GM18517 (cell line): ENCODE data around the gene MTFP1.
"Not testable (repeated sequence)": the region's sequence is repeated elsewhere in the genome, so short reads cannot be mapped to it uniquely, and the experiment has no call there.

ENCODE experiments used
- ATAC-seq: cut with Tn5 transposase; IDR thresholded peaks from one replicate; pipeline ENCODE4 v1.9.1; 2021; ENCODE audit warnings: mild to moderate bottlenecking, moderate library complexity; ENCODE audit not compliant: unreplicated experiment

The MTFP1 gene

GRCh38 chr22:30452861-30453260 lies 27.3 kb downstream of the MTFP1 start:
- no peak for ATAC-seq

- no peak for ATAC-seq
Measured at GRCh38 chr22:30453731-30454510, 28.4 kb downstream of the MTFP1 start.

DNA sequence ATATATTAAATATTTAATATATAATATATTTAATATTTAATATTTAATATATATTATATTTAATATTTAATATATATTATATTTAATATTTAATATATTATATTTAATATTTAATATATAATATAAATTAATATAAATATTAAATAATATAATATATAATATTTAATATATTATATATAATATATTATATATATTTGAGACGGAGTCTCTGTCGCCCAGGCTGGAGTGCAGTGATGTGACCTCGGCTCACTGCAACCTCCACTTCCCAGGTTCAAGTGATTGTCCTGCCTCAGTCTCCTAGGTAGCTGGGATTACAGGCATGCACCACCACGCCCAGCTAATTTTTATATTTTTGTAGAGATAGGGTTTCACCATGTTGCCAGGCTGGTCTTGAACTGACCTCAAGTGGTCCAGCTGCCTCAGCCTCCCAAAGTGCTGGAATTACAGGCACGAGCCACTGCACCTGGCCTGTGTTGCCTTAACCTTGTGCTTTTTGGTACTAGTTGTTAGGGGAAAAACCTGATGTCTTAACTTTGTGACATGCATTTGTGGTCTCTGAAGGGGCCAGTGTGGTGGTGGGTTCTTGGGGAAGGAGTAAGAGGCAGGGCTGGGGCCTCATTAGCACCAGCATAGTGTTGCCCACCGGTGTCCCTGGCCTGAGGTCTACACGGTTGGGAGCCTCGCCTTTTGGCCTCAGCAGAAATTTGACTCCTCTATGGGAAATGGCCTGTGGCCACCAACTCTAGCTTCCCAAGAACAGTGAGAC lies 29.7 kb downstream of the MTFP1 start:
- ATAC-seq, result no peak

DNA sequence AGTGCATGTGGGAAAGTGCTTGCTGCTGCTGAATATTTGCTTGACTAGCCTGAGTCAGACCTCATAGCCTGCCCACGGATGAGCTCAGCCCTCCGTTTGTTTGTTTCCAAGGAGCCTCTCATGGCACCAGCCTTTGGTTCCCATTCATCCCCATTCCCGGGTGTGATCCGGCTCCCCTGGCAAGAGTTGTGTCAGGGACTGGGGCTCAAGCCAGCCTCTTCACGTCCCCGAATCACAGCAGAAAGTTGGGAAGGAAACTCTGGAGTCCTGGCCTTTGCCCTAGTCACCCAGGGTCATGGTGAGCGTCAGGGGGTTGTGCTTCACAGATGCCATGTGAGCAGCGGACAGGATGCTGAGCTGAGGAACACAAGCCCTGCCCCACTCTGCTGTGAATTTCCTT lies 32.4 kb downstream of the MTFP1 start:
- no peak for ATAC-seq

DNA sequence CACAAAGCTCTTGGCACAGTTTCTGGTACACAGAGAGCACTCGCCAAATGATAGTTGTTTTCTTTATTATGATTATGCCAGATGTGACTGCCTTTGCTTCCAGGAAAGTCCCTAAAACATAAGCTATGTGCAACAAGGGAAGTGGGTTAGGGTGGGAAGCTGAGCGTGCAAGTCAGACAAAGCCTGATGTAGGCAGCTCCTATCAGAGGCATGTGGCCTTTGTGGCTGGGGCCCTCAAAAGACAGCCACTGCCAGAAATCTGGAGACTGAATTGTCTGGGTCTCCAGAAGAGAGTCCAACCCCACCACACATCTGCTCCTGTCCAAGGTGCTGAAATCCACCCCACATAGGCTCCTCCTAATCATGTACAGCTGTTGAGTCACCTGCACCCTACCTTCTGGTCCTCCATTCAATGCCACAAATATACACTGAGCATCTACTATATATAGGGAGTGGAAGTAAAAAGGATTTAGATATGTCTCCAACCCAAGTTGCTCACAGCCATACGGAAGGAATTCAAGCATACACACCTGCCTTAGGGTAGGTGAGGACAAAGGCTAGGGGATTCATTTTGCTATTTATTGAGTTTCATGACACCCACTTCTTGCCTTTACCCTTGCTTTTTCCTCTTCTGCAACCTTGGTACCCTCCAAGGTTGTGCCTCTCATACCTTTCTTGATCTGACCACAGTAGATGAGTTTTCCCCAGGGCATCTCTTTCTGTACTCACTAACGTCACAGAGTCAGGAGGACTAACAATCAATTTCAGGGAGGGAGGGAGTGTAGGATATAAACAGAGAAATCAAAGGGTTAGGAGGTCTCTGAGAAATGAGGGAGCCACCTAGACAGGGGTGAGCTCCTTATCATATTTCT lies 33.8 kb downstream of the MTFP1 start:
- no peak for ATAC-seq

DNA sequence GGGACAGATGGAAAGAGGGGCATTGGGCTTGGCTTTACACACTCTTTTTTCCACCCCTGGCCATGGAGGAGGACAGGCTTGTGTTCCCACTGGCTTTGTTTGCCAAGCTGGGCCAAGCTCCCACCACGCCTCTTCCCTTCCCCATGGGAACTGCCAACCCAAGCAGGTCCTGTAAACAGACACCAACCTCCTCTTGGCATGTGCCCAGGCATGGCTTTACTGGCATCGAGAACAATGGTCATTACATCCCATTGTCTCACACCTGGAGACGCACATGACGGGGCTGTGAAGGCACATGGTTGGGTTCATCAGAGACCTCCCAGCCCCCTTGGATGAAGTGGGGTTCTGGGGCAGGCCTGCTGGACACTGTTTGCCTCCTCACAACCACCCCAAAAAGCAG lies 34.6 kb downstream of the MTFP1 start:
- ATAC-seq, result no peak

GRCh38 chr22:30460555-30460954 lies 35.0 kb downstream of the MTFP1 start:
- not testable (repeated sequence) for ATAC-seq

- no peak for ATAC-seq
Measured at GRCh38 chr22:30469165-30469564, 43.6 kb downstream of the MTFP1 start.

- no peak for ATAC-seq
Measured at GRCh38 chr22:30470655-30471054, 45.1 kb downstream of the MTFP1 start.

DNA sequence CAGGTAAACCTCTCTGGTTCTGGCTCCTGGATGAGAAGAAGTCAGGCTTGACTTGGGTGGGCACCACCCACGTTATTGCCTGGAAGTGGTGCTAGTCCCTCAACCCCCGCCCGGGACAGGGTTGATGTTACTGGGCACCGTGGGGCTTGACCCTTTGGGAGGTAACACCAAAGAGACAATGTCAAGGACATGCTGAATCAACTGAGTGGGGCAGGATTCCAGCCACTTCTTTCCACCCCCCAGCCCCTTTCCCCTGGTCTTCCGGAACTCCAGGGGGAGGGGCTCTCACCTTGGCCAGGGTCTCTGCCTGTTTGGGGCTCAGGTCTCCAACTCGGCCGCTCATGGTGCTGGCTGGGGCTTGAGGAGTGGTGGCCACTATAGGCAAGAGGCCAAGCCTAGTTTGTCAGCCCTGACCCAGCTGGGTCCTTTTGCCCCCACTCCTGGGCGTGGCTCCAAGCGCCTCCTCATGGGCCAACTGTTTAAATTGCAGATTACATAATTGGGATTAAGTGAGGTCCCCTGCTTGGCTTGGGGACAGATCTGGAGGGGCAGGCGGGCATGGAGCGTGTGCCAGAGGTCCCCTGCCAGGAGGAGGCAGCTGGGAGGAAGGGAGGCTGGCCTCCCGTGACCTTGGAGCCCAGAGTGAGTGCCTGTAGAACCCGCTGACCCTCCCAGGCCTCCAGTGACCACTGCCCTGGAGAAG lies 46.2 kb downstream of the MTFP1 start, which contains the start of gene SEC14L3:
Gene SEC14L3 (minus strand): TSS at position 402 of the 703 bp plus-strand sequence. CDS start 59 bp downstream, at position 343.
- ATAC-seq, result no peak

GRCh38 chr22:30472994-30473720 lies 47.6 kb downstream of the MTFP1 start:
- no peak for ATAC-seq

DNA sequence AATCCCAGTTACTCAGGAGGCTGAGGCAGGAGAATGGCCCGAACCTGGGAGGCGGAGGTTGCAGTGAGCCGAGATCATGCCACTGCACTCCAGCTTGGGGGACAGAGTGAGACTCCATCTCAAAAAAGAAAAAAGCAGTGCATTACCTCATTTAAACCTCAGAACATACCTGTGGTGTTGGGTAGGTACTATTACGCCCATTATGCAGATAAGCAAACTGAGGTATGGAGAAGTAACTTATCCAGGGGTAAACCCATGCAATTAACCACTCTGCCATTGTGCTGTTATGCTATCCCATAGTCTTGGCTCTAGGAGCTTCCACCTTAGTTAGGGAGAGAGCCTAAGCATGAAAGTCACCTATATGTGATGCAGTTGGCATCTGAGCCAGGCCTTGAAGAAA lies 48.6 kb downstream of the MTFP1 start:
- ATAC-seq, result no peak

DNA sequence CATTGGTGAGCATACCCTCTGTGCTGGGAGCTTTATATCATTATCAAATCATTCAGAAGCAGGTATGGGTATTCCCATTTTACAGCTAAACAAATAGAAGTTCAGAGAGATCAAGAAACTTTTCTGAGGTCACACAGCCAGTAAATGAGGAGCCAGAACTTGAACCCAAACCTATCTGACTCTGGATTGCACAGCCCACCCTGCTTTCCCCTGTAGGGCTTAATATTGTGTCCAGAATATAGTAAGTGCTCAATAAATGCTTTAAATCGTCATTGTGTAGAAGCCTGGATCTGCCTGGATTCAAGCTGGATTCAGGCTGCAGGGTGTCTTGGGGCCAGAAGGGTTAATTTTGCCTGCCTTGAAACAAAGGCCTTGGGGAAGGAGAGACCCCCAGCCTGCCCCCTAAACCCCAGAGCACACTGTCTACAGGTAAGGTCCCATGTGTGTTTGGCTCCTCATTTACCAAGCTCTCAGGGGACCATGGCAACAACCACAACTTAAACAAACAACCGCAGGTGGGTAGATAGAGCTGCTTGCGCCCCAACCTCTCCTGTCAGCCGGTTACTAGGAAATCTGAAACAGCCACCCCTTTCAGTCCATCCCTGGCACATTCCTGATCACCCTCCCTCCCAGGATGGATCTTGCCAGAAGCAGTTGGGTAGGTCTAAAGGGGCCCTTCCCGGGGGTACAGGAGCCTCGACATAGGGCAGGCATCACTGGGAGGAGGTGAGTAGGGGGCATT lies 49.3 kb downstream of the MTFP1 start:
- ATAC-seq, result no peak
